ENCODE data around the gene ADNP2. TPM values are rescaled to one million over a fixed set of nuclear protein-coding genes. Genes with fewer than 3 reads are reported as not detected.
A peak's percentile ranks its signal among the peaks of the same experiment; 100 is the strongest.

ADNP2 gene
- total RNA-seq, 1 donor from 2014 or later = 15.2 TPM

DNA sequence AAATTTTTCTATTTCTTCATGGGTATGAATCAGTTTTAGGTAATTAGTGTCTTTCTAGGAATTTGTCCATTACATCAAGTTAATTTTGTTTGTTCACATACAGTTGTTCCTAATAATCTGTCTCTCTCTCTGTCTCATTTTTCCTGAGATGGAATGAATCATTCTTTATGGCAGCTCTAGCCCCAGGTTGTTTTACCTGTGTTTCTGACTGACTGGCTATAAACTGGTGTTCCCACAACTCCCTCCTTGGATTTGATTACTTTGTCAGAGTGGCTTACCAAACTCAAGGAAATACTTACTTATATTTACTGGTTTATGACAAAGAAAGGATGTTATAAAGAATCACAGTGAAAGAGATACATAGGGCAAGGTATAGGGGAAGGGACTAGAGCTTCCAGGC is 15.1 kb downstream of the ADNP2 start:
- TF ChIP-seq, protein P1, sequence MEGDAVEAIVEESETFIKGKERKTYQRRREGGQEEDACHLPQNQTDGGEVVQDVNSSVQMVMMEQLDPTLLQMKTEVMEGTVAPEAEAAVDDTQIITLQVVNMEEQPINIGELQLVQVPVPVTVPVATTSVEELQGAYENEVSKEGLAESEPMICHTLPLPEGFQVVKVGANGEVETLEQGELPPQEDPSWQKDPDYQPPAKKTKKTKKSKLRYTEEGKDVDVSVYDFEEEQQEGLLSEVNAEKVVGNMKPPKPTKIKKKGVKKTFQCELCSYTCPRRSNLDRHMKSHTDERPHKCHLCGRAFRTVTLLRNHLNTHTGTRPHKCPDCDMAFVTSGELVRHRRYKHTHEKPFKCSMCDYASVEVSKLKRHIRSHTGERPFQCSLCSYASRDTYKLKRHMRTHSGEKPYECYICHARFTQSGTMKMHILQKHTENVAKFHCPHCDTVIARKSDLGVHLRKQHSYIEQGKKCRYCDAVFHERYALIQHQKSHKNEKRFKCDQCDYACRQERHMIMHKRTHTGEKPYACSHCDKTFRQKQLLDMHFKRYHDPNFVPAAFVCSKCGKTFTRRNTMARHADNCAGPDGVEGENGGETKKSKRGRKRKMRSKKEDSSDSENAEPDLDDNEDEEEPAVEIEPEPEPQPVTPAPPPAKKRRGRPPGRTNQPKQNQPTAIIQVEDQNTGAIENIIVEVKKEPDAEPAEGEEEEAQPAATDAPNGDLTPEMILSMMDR (IDR thresholded peaks at IDR 0.05) = no peak
- no peak overlapping the region for H3K4me3 Mint-ChIP-seq (ENCODE audit: unreplicated experiment)
- H3K4me1 Mint-ChIP-seq (ENCODE audit: low read depth) = peaks cover 11% of the 10 kb centered on the region
- H3K9me3 Mint-ChIP-seq (ENCODE audit: low read depth) = peaks cover 4% of the 10 kb centered on the region
- DNase-seq (ENCODE audit: low spot score) = no peak
- H3K27me3 Mint-ChIP-seq (ENCODE audit: low read depth) = no peaks in the 10 kb centered on the region
- peaks cover 14% of the 10 kb centered on the region for H3K36me3 Mint-ChIP-seq (ENCODE audit: low read depth)
- no peak overlapping the region for H3K27ac Mint-ChIP-seq (ENCODE audit: unreplicated experiment)

- Mint-ChIP-seq H3K27ac (ENCODE audit: unreplicated experiment) (peak overlapping the region; percentile 62), H3K36me3 (ENCODE audit: low read depth) (peaks cover 7% of the 10 kb centered on the region), H3K27me3 (ENCODE audit: low read depth) (no peaks in the 10 kb centered on the region), H3K4me3 (ENCODE audit: unreplicated experiment) (no peak overlapping the region), H3K4me1 (ENCODE audit: low read depth) (peaks cover 16% of the 10 kb centered on the region), H3K9me3 (ENCODE audit: low read depth) (peaks cover 4% of the 10 kb centered on the region)
- TF ChIP-seq, protein P1 (IDR thresholded peaks at IDR 0.05) = no peak
- no peak for DNase-seq (ENCODE audit: low spot score)
Measured at GRCh38 chr18:80126797-80127196, 17.7 kb downstream of the ADNP2 start.

DNA sequence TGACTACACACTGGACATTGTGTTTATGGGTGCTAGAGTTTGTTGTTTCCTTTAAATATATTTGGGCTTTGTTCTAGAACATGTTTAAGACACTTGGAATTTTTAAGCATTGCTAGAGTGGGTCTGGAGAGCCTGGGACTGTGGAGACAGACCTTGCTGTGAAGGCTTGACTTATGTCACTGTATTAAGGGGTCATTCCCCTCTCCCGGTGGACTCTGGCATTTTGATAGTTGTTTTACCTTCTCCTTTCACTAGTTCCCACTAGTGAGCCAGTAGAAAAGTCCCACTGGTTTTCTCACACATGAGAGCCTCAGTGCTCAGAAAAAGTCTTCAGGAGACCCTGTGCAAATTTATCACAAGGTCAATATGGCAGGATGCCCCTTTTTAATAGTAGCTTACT is 18.6 kb downstream of the ADNP2 start:
- no peaks in the 10 kb centered on the region for H3K27me3 Mint-ChIP-seq (ENCODE audit: low read depth)
- no peak overlapping the region for H3K4me3 Mint-ChIP-seq (ENCODE audit: unreplicated experiment)
- peaks cover 16% of the 10 kb centered on the region for H3K4me1 Mint-ChIP-seq (ENCODE audit: low read depth)
- H3K9me3 Mint-ChIP-seq (ENCODE audit: low read depth) = peaks cover 4% of the 10 kb centered on the region
- no peak overlapping the region for H3K27ac Mint-ChIP-seq (ENCODE audit: unreplicated experiment)
- TF ChIP-seq, protein P1 (IDR thresholded peaks at IDR 0.05) = no peak
- no peak for DNase-seq (ENCODE audit: low spot score)
- H3K36me3 Mint-ChIP-seq (ENCODE audit: low read depth) = peaks cover 7% of the 10 kb centered on the region

DNA sequence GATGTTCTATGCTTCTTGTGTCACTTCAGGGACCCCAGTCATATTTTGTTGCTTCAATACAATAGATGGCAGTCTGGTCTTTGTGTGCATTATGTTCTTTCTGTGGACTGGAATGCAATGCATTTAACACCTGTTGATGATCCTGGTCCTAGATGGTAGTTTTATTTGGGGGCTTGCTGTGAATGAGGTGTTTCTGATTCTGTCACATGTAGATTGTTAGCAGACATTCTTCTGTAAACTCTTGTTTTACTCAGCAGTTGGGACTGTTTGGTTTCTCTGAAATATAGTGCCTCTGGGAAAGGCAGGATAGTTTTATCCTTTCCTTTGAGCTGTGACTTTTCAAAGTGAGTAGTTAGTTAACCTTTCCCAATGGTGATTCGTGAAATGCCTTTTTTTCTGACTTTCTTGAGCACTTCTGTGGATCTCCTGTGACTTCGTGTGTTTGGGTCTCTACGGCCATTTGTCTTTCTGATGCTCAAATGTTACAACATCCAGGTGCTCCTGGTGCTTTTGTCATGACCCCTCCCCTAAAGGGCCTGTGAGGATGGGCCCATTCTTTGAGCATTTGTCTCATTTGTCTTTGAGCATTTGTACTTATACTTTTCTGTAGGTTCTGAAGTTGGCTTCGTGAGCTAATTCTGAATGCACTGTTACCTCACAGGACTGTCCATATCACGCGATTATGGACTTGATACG is 20.8 kb downstream of the ADNP2 start:
- no peak overlapping the region for H3K27ac Mint-ChIP-seq (ENCODE audit: unreplicated experiment)
- H3K4me3 Mint-ChIP-seq (ENCODE audit: unreplicated experiment) = no peak overlapping the region
- H3K36me3 Mint-ChIP-seq (ENCODE audit: low read depth) = peaks cover 16% of the 10 kb centered on the region
- DNase-seq (ENCODE audit: low spot score) = no peak
- TF ChIP-seq, protein P1 (IDR thresholded peaks at IDR 0.05) = no peak
- peaks cover 4% of the 10 kb centered on the region for H3K9me3 Mint-ChIP-seq (ENCODE audit: low read depth)
- peaks cover 16% of the 10 kb centered on the region for H3K4me1 Mint-ChIP-seq (ENCODE audit: low read depth)
- no peaks in the 10 kb centered on the region for H3K27me3 Mint-ChIP-seq (ENCODE audit: low read depth)

GRCh38 chr18:80130555-80130954 is 21.5 kb downstream of the ADNP2 start:
- Mint-ChIP-seq H3K36me3 (ENCODE audit: low read depth) (peaks cover 16% of the 10 kb centered on the region), H3K4me1 (ENCODE audit: low read depth) (peaks cover 16% of the 10 kb centered on the region), H3K4me3 (ENCODE audit: unreplicated experiment) (no peak overlapping the region), H3K27me3 (ENCODE audit: low read depth) (no peaks in the 10 kb centered on the region), H3K27ac (ENCODE audit: unreplicated experiment) (no peak overlapping the region), H3K9me3 (ENCODE audit: low read depth) (peaks cover 4% of the 10 kb centered on the region)
- TF ChIP-seq, protein P1 (IDR thresholded peaks at IDR 0.05) = no peak
- no peak for DNase-seq (ENCODE audit: low spot score)
